HEK293 (cell line): Measurements from ENCODE around the gene HOXA3.

Experiments
- ATF2 ChIP-seq: fragments of 450-650 bp; formaldehyde crosslinking; IDR thresholded peaks from 2 replicates; pipeline ENCODE4 v1.5.1; 2016; ENCODE audit warnings: missing biosample characterization, missing genetic modification characterization, low read depth
- CTCF ChIP-seq: fragments of 450-650 bp; formaldehyde crosslinking; IDR thresholded peaks from 2 replicates; pipeline ENCODE4 v1.5.1; 2016; ENCODE audit warnings: missing biosample characterization, missing genetic modification characterization
- ZBTB7A ChIP-seq: fragments of 450-650 bp; formaldehyde crosslinking; IDR thresholded peaks from 2 replicates; pipeline ENCODE4 v1.5.1; 2016; ENCODE audit warnings: low read depth, missing biosample characterization, missing genetic modification characterization
- ZNF274 ChIP-seq, 2 experiments: fragments of 200-500 bp in 1 of 2; fragments of 450-650 bp in 1 of 2; sonication (Bioruptor generic) in 1 of 2; formaldehyde crosslinking in 1 of 2; IDR thresholded peaks; 2 replicates each; pipeline versions ENCODE4 v1.5.1 to v1.6.1; 2014 to 2016; ENCODE audit warnings: borderline replicate concordance in 1 of 2, inconsistent platforms in 1 of 2, low read length in 1 of 2, missing biosample characterization in 1 of 2, missing genetic modification characterization in 1 of 2
- ZNF324 ChIP-seq: fragments of 450-650 bp; formaldehyde crosslinking; IDR thresholded peaks from 2 replicates; pipeline ENCODE4 v1.5.1; 2016; ENCODE audit warnings: missing biosample characterization, missing genetic modification characterization

GRCh38 chr7:27115221-27116026, 37.0 kb downstream of the HOXA3 start:
- no peak for TF ChIP-seq CTCF (tag by site-specific recombination)
- no peak for TF ChIP-seq ZNF274 (IDR thresholded peaks at IDR 0.05; ENCODE audit: low read length)
- TF ChIP-seq ZNF274 (tag by site-specific recombination; IDR thresholded peaks at IDR 0.05; ENCODE audit: borderline replicate concordance) = no peak
- TF ChIP-seq ZBTB7A (tag by site-specific recombination) = no peak
- no peak for TF ChIP-seq ZNF324
- no peak for TF ChIP-seq ATF2 (tag by site-specific recombination)
